ENCODE data around the gene PTBP3.
"Not testable (repeated sequence)": the region's sequence is repeated elsewhere in the genome, so short reads cannot be mapped to it uniquely, and the experiment has no call there.

PTBP3 gene

DNA sequence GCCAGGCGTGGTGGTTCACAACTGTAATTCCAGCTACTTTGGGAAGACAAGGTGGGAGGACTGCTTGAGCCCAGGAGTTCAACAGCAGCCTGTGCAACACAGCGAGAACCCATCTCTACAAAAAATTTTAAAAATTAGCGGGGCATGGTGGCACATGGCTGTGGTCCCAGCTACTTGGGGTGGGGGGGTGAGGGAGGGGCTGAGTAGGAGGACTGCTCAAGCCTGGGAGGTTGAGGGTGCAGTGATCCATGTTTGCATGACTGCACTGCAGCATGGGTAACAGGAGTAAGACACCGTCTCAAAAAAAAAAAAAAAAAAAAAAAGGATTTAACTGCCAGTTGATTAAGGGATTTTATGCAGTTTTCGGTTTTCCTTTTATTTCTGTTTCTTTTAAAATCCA is 65.0 kb downstream of the PTBP3 start:
- no peak for DNase-seq

DNA sequence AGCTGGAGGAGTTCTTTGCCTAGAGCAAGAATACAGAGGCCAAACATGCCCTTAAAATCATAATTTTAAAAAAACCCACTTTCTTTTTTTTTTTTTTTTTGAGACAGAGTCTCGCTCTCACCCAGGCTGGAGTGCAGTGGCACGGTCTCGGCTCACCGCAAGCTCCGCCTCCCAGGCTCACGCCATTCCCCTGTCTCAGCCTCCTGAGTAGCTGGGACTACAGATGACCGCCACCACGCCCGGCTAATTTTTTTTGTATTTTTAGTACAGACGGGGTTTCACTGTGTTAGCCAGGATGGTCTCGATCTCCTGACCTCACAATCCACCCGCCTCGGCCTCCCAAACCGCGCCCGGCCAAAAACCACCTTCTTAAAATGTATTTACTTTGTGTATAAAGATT is 66.3 kb downstream of the PTBP3 start:
- not testable (repeated sequence) for DNase-seq

DNA sequence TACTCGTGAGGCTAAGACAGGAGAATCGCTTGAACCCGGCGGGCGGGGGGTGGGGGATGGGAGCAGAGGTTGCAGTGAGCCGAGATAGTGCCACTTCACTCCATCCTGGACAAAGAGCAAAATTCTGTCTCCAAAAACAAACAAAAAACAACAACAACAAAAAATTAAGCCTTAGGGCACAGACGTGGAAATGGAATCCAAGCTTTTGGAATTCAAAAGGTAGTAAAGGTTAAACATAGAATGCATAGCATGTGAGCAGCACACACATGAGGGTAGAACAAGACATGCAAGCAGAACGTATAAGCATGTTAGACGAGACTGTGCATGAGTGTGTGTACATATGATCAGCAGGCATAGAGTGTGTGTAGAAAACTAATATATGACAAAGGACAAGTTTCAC is 68.0 kb downstream of the PTBP3 start:
- no peak for DNase-seq

DNA sequence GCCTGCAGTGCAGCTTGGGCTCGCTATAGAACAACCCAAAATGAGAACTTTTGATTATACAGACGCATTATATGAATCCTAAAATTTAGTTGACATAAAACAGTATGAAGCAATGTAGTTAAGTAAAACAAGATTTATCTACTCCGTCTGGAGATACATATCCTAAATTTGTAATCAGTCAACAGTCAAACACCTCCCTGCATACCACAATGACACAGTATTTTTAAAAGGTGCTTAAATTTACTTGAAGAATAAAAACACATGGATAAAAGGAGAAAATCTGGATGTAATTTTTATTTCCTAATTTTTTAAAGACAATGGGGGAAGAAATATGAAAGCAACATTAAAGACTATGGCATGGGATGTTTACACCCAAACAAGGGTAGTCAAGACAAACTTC is 70.8 kb downstream of the PTBP3 start:
- DNase-seq, result no peak

DNA sequence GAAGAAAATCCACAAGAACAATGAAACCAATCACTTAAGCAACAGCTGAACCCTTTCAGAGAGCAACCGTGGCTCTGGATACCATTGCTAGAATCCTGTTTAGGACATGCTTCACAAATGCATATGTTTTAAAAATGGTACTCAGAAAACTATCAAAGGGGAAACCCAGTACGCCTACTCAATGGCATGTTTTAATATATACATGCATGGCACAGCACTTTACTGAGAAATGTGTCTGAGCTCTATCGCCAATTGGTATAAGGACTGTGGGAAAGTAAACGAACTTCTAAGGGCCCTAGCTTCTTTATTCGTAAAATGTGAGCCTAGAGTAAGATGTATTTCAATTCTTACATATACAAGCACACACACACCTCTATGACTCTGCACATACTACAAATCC is 72.3 kb downstream of the PTBP3 start:
- no peak for DNase-seq

DNA sequence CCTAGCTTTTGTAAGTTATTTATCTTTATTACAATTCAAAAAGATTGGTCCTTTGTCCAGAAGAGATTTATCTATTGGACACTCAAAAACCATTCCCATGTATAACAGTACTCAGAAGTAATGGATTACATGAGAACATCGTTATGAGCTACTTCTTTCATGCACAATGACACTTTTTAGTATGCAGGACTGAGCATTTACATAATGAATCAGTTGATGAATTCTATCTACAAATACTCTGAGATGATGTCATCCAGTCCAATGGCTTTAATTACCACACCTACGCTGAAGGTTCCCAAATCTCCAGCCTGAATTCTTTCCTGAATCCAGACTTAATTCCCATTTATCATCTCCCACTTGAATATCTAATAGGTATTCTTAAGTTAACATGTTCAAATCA is 75.3 kb downstream of the PTBP3 start:
- no peak for DNase-seq

DNA sequence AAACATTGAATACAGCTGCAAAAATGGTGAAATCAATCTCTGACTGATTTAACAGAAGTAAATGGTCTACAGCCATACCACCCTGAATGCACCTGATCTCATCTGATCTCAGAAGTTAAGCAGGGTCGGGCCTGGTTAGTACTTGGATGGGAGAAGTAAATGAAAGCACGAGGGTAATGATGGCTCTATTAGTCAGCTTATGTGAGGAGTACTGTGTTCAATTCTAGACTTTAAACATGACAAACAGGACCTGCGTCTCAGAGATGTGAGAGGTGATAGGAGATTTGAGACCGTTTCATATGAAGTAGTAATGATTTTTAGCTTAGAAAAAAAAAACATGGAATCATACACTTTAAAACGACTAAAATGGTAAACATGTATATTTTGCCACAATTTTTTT is 81.2 kb downstream of the PTBP3 start:
- DNase-seq, result peak in 1 of 5 experiments; percentile 30

DNA sequence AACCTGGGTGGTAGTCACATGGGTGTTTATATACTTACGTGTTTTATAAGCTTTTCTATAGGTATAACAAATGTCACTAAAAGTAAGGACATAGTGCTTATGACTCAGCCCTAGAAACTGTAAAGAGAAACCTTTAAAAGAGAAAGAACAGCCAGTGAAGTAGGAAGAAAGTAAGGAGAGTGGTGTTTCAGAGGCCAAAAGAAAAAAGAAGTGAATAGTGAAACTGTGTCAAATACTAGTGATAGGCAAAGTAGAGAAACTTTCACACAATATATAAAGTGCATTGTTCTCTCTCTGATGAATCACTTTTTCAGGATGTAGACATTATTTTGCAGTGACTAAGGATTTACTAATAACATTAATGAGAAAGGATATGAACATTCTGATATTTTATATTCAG is 84.1 kb downstream of the PTBP3 start:
- peak in 1 of 5 experiments; percentile 9 for DNase-seq

DNA sequence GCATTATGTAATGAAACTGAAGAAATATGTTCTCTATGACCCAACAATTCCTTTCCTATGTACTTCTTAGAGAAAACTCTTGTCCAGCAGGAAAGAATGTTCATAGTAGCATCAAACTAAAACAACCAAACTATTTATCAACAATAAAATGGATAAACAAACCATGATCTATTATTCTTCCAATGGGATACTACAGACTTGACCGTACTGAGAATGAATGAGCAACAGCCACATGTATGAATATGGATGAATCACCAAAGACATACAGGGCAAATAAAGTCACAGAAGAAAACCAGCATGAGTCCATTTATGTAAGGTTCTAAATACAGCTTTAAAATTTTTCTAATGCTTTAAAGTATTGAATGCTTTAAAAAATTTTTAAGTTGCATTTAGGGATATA is 84.7 kb downstream of the PTBP3 start:
- DNase-seq, result no peak

DNA sequence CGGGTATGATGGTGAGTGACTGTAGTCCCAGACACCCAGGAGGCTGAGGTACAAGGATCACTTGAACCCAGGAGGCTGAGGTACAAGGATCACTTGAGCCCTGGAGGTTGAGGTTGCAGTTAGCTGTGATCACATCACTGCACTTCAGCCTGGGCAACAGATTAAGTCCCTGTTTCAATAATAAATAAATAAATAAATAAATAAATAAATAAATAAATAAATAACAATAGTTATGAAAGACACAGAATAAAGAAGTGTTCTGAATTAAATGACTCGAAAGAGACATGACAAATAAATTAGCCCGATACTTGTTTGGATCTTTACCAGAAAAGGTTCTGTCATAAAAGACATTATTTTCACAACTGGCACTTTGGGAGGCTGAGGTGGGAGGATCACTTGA is 86.3 kb downstream of the PTBP3 start:
- no peak for DNase-seq

DNA sequence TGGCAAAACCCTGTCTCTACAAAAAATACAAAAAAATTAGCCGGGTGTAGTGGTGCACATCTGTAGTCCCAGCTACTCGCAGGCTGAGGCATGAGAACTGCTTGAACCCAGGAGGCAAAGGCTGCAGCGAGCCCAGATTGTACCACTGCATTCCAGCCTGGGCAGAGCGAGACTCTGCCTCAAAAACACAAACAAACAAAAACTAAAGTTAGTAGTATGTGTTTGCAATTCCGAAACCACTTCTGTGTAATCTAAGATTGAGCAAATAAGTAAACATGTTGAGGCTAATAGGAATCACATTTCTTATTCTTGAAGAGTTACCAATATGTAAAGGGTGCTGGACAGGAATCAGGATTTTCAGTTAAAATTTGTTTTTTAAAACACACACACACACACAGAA is 88.3 kb downstream of the PTBP3 start:
- no peak for DNase-seq

DNA sequence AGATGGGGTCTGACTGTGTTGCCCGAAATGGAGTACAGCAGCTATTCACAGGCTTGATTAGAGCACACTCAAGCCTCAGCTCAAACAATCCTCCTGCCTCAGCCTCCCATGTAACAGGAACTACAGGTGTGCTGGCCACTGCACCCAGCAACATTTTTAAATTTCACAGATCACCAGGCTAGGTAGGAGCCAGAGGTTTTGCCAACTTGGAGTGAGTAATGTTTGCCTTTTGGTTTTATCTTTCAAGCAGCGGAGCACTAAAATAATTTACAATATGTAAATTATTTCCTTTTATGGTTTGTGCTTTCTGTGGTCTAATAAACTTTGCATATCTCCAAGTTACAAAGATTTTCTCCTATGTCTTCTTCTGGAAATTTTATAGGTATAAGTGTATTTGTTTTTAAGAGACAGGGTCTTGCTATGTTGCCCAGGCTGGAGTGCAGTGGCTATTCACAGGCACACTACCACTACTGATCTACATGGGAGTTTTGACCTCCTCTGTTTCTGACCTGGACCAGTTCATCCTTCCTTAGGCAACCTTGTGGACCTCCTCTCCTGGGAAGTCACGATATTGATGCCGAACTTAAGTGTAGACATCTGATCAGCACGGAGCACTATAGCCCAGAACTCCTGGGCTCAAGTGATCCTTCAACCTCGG is 91.1 kb downstream of the PTBP3 start:
- no peak for DNase-seq

DNA sequence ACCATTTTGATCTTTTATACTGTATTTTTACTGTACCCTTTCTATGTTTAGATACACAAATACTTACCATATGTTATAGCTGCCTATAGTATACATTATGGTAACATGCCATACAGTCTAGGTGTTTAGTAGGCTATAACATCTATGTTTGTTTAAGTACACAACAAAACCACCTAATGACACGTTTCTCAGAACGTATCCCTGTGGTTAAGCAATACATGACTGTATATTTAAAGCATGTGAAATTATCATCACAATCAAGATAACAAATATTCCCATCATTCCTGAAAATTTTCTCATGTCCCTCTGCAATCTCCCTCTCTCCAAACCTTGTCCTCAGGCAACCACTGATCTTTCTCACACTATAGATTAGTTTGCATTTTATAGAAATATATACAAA is 91.9 kb downstream of the PTBP3 start:
- no peak for DNase-seq

DNA sequence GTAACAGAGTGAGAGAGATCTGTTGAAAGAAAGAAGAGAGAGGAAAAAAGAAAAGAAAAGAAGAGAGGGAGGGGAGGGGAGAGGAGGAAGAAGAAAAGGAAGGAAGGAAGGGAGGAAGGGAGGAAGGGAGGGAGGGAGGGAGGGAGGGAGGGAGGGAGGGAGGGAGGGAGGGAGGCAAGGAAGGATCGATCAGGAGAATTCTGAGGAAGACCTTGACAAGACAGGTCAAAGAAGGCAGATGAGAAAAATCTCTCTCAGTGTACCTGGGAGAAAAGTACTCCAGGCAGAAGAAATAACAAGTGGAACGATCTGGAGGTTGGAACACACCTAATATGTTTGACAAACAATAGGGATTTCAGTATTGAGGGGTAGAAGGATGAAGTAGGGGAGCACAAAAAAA is 93.7 kb downstream of the PTBP3 start:
- no peak for DNase-seq

DNA sequence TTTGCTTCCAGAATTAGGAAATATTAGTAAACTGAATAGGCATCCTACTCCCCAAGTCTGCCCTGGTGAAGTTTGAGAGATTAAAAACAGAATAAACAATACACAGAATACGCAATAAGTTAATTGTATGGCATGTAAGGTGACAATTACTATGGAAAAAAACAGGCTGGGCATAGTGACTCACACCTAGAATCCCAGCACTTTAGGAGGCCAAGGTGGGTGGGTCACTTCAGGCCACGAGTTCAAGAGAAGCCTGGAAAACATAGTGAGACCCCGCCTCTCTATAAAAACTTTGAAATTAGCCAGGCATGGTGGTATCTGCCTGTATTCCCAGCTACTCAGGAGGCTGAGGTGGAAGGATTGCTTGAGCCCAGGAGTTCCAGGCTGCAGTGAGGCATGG is 94.1 kb downstream of the PTBP3 start:
- DNase-seq, result no peak

DNA sequence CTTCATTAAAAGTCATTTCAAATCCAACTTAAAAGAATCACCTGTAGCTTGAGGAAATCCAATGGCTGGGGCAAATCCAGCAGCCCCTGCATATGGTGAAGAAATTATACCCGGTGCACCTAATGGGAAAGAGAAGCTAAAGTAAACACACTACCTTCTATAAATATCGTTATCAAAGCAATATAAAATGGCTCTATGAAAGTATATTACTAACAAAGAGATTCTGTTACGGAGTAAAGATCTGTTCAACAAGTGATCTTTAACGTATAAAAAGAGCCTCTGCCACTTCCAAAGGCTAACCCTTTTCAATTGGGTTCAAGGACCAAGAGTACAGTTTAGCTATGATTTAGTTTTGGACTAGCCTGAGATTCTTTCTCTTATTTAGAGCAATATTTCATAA is 98.6 kb downstream of the PTBP3 start:
- DNase-seq, result no peak

DNA sequence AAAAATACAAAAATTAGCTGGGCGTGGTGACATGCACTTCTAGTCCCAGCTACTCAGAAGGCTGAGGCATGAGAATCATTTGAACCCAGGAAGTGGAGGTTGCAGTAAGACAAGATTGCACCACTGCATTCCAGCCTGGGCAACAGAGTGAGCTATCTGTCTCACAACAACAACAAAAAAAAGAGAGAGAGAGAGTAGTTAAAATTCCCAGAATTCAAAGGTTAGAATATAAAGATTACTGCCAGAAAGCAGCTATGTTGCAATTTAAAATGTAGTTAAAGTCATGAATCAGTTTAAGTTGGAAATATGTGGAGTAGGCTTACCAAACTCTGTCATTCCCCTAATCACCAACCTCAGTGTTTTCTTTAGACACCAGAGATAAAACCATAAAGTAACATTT is 99.7 kb downstream of the PTBP3 start:
- DNase-seq, result no peak

DNA sequence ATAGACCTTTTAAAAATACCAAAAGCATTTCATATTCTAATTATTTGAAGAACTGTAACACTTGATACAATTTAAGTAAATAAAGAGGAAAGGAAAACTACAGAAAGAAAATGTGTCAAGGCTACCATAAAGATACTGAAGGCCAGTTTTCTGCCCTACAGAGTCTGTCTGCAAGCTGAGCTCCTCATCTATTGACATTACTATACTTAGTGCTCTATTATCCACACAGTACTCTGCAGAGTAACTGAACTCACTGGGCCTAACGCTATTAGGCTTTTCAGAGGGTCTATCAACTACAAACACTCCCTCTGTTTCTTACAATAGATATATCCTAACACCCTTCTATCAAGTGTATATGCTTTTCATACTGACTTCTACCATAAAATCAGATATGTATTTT is 101.2 kb downstream of the PTBP3 start:
- DNase-seq, result no peak

DNA sequence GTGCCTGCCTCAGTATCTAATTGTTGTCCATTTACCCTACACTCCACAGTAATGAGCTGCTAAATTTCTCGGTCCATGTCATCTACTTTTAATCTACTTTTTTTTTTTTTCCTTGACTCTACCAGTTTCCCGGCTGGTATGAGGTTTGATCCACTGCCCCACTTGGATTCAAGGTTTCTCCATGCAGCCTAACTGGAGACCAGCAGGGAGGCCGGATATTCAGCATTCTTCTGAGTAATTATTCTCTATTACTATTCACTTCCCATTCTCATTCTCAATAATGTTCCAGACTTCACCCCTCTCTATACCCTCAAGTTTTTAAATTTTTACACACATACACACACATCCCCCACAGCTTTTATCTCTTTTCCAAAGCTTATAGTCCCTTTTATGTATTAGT is 107.3 kb downstream of the PTBP3 start:
- DNase-seq, result no peak

DNA sequence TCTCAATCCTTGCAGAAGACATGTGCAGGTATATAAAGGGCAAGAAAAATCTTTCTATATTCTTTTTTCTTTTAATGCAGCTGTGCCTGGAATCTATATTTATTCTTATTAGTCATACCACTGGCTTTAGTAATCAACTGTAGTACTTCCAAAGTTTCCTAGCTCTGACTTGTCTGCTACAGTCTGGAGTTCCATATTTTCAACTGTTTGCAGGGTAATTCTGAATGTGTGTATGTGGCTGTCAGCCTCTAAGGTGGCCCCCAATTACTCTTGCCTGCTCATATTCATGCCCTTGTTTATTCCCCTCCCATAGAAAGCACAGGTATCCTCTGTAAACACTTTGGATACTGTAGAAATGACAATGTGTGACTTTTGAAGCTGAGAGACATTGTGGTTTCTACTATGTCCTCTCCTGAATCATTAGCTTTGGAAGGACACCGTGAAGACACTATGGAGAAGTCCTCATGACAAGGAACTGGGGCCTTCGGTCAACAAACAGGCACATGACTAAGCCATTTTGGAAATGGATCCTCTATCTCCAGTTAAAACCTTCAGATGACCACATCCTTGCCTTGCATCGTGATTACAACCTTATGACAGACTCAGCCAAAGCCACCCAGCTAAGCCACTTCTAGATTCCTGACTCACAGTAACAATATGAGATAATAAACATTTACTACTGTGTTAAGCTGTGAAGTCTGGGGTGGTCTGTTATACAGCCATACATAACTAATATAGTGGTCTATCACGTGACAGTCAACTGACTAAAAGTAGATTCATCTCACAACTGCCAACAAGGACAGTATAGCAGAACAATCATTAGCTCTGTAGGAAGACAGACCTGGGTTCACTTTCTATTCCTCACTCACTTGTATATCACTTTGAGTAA is 108.8 kb downstream of the PTBP3 start:
- DNase-seq, result peak in 1 of 5 experiments; percentile 7

DNA sequence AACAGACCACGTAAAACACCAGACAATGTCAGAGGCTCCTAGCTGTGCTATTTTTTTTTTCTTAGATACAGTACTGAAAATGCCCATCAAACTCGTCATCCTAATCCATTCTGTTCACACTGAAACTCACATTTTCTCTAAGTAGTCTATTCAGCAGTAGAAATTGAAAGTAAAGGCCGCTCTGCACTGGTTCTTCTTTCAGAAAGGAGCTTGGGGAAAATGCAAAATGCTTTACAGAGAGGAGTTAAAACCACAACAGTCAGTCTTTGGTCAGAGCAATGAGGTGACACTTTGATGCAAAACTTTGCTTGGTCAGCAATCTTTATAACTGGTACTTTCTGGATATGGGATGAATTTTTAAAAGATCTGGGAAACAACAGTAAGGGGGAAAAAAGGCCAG is 114.5 kb downstream of the PTBP3 start:
- peak in 1 of 5 experiments; percentile 76 for DNase-seq

DNA sequence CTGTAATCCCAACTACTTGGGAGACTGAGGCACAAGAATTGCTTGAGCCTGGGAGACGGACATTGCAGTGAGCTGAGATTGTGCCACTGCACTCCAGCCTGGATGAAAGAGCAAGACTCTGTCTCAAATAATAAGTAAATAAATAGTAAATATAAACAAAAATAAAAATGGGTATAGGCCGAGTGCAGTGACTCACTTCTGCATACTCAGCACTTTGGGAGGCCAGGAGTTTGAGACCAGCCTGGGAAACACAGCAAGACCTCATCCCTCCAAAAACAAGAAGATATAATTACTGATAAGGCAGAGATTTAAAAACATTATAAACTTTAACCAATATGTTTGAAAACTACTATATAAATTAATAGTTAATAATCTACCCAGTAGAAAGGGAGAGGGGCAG is 120.5 kb downstream of the PTBP3 start:
- no peak for DNase-seq

DNA sequence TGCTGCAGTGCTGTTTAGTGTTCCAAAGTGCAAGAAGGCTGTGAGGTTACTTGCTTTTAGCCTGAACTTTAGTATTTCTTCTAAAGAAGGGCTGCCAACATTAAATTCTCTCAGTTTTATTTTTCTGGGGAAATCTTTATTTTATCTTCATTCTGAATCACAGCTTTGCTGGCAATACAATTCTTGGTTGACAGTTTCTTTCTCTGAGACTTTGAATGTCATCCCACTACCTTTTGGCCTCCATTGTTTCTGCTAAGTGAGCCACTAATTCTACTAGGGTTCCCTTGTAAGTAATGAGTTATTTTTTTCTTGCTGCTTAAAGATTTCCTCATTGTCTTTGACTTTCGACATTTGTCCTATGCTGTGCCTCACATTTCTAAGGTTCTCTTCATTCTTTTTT is 126.0 kb downstream of the PTBP3 start:
- DNase-seq, result no peak

DNA sequence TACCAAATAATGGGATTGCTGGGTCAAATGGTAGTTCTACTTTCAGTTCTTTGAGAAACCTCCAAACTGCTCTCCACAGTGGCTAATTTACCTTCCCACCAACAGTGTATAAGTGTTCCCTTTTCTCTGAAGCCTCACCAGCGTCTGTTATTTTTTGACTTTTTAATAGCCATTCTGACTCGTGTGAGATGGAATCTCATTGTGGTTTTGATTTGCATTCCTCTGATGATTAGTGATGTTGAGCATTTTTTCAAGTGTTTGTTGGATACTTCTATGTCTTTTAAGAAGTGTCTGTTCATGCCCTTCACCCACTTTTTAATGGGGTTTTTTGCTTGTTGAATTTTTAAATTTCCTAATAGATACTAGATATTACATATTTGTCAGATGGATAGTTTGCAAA is 129.9 kb downstream of the PTBP3 start:
- DNase-seq, result no peak

DNA sequence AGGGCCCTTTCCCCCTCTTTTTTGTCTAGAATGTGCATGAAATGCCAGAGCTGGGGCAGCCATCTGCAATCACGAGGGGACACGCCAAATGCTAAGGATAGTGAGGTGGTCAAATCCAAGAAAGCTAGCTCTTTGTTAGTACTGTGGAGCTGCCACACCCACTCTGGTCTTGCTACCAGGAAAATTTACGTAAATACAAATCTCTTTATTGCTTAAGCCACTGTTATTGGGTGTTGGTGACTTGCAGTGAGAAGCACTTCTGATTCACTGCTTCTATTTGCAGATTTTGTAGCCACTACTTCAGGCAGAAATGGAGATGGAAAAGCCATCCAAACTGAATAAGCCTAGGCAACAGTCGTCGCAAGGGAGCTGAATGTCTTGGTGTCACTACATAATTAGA is 132.7 kb downstream of the PTBP3 start:
- no peak for DNase-seq
